NCI-H1436 (cell line): ENCODE measurements around the gene NUP210.

ENCODE experiments used
- DNase-seq: peaks from one replicate; lab custom pipeline; 2025; lab: John Stamatoyannopoulos, UW

Gene NUP210

GRCh38 chr3:13347390-13347950 lies 72.7 kb downstream of the NUP210 start:
- no peak for DNase-seq

GRCh38 chr3:13346481-13347389 lies 73.4 kb downstream of the NUP210 start:
- DNase-seq, result no peak

GRCh38 chr3:13345772-13346171 lies 74.3 kb downstream of the NUP210 start:
- DNase-seq, result no peak

DNA sequence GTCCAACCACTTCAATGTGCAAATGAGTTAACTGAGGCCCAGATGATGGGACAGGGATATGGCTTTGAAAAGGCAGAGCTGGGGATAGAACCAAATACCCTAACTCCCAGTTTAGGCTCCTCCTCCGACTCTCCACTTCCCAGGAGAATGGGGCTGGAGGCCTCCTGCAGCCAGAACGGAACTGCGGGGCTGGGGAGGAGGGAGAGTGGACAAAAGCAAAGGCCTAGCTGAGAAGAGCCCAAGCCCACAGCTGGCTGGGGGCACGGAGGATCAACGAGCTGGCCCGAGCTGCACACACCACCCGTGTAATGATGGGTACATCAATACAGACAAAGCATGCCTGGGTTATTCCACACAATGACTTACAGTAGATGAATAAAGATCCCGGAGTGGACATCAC lies 74.8 kb downstream of the NUP210 start:
- DNase-seq, result no peak

DNA sequence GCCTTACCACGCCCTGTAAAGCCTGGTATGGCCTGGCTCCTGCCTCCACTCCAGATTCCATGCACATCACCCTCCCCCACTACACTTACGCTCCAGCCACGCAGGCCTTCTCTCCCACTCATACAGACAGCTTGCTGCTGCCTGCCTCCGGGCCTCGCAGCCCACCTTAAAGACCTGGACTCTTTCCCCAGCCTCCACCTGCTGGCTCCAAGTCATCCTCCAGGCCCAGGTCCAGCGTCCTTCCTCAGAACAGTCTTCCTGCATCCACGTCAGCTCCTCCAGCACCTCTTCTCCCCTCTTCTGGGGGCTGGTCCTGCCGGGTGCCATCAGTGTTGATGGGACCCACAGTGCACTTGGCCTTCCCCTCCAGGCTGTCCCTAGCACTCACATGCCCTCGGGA lies 75.5 kb downstream of the NUP210 start:
- no peak for DNase-seq

DNA sequence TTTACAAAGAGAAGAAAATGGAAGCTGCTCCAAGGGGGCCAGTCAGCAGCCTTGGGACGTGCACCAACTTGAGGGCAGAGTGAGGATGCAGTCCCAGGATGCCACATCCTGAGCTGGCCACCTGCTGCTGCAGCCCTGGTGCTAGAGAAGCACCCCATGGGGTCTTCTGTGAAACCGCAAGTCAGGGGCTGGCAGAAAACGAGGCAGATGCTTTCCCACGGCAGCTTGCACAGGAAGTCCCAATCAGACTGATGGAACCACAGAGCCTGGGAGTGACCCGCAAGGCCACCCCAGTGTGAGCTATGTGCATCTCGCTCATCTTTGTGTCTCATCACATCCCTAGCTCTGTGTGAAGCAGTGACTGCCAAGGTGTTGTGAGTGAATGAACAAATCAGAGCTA lies 76.5 kb downstream of the NUP210 start:
- DNase-seq, result no peak

- DNase-seq, result no peak
Observed at GRCh38 chr3:13341229-13341905, 78.8 kb downstream of the NUP210 start.

DNA sequence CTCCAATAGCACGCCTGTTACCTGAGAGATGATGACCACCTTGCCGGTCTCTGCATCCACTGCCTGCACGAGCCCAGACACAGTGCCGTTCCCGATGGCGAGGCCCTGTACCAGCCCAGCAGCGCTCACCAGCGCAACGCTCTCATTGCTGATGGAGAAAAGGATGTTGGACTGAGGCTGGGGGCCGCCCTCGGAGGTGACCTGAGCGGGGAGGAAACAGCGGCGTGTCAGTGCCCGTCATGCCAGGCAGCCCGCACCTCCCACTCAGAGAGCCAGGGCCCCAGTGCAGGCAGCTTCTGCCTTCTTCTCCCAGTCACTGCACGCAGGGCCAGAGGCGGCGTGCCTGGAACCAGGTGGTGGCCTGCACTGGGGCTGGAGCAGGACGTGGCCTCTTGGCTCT lies 80.3 kb downstream of the NUP210 start:
- no peak for DNase-seq

DNA sequence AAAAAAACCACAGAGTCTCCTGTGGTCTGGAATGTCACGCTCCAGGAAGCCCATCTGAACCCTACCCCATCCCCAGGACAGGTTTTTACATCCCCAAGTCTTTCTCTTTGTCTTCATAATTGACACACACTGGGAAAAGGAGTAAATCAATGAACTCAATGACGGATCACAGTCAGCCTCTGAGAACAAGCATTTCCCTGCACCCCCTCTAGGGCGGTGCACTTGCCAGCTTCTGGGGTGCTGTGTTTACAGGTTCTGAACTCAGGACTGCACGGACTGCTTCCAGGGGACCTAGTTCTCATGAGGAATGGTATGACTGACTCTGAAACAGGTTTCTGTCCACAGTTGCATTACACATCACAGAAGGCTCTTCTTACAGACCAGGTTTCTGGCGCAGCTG lies 81.1 kb downstream of the NUP210 start:
- no peak for DNase-seq

DNA sequence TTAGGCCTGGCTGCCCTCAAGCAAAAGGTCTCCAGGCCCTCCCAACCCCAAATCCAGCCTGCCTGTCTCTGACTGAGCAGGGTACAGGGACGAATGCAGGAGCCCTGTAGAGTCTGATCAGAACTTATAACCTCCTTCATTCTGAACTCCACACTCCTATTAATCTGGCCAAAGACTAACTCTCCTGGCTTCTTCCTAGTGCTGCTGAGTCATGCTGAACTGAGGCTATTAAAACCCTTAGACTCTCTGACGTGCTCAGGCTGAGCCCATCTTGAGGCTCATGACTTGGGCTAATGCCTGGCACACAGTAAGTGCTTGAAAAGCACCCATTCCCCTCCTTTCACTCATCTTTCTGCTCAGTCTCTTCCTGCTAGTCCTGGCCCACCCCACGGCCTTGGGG lies 81.9 kb downstream of the NUP210 start:
- DNase-seq, result no peak

GRCh38 chr3:13336592-13336991 lies 83.5 kb downstream of the NUP210 start:
- DNase-seq, result no peak

GRCh38 chr3:13335503-13335902 lies 84.6 kb downstream of the NUP210 start:
- no peak for DNase-seq

- no peak for DNase-seq
Observed at GRCh38 chr3:13335059-13335458, 85.1 kb downstream of the NUP210 start.

- no peak for DNase-seq
Observed at GRCh38 chr3:13333236-13333897, 86.8 kb downstream of the NUP210 start.

DNA sequence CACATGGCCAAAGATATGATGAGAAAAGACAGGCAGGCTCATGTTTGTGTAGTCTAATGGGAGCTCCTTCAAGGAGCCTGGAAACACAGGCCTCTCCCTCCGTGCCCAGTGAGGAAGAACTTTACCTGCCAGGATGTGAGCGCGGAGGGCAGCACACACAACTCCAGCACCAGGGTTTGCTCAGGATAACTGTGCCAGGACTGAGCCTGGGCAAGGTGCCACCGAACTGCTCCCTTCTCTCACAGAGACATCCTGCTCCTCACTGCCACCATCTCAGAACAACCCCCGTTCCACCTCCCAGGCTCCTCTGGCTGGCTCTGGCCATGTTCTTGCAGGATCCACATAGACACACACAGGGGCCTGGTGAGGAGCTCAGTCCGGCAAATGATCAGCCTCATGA lies 87.4 kb downstream of the NUP210 start:
- no peak for DNase-seq

DNA sequence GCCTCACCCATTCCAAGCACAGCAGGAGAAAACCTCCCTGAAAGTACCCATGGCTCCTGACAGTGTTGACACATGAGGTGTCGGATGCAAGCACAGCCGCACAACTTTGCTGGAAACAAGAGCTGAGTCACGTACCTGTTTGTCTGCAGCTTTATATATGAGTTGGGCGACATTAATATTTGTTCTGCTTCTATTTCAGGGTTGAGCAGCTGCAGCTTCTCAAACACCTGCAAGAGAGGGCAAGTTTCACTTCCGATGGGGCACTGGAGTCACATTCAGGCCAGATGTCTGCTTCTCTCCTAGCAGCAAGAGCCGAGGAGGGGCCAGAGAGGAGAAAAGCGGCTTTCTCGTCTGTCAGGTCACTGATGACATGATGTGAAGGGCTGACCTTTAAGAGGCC lies 88.0 kb downstream of the NUP210 start:
- no peak for DNase-seq

DNA sequence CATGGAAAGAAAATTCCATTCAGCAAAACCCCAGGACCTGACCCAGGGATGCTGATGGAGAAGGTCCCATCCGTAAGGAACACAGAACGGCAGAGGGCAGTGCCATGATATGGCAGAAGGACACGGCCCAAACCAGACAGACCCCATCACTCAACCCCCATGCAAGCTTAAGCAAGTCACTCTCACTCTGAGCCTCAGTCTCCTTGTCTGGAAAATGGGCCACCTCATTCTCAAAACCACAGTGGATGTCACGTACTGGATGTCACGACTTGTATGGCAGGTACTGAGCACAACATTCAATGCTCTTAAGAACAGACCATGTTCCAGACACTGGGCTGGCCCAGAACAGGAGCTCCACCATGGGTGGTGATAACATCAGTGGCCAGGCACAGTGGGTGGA lies 90.4 kb downstream of the NUP210 start:
- no peak for DNase-seq

- no peak for DNase-seq
Observed at GRCh38 chr3:13325892-13326443, 94.2 kb downstream of the NUP210 start.

DNA sequence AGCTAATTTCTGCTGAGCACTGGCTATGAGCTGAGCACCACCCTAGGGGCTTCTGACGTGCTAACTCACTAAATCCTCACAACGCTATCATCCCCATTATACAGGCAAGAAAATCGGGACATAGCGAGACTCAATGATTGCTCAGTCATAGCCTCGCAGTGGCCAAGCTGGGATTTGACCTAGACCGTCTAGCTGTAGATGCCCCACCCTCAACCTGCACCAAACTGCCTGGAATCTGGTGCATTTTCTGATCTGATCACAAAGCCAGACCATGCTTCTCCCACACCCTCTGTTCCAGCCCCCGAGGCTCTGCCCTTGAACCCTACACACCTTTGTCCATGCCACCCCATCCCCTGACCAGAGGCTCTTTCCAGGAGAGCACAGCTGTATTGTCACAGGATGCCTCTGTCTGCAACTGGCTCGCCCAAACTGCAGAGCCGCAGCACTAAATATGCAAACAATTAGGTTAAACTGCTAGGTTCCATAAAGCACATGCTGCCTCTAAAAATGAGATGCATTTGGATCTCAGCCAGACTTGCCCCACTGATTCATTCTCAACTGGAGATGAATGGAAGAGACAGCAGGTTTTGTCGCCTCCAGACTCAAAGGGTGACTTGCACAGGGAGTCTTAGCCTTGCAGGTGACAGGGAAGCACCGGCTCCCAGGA lies 95.2 kb downstream of the NUP210 start:
- no peak for DNase-seq

DNA sequence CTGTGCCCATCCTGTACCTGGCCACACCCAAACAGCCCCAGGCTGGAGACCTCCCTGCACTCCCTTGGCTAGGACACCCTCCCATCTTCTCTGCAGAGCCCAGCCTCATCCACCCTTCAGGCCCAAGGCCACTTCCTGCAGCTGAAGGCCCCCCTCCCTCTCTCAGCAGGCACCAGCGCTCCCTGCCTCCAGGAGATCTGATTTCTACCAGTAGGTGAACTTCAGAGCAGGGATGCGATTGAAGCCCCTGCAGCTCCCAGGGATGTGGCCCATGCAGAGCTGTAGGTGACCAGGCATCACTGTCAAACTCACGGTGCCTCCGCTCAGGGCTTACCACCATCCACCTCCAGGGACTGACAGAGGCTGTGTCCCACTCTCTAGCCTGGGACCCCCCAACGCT lies 96.3 kb downstream of the NUP210 start:
- DNase-seq, result no peak

DNA sequence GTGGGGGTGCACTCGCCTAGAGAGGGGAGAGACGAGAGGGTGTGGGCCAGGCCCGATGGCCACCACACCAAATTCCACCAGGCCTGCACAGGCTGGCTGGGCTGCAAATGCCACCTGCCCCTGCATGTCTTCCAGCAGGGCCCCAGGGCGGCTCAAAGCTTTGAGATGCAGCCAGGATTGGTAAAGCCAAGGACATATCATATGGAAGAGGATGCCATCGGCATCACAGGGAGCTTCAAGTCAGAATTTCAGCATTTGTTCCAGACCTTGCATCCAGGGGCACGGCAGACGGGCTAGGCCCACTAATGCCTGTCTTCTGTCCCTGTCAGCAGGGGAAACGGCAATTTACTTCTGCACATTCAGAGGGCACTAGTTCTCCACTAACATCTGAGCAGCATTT lies 97.8 kb downstream of the NUP210 start:
- DNase-seq, result no peak
